Mesothelial cell of epicardium (in vitro differentiated cells): ENCODE results near the gene SEMA4D. TPM values are rescaled to one million over a fixed set of nuclear protein-coding genes. Genes with fewer than 3 reads are reported as not detected.

Experiments
- DNase-seq, 2 experiments: peaks; one replicate each; pipeline ENCODE4 v3.0.0; 2021; ENCODE audit warnings: low spot score in 2 of 2; ENCODE audit not compliant: unreplicated experiment in 2 of 2
- H3K27ac Mint-ChIP-seq: 2 replicates; pipeline ENCODE4 v1.8.0; 2021; ENCODE audit warnings: mixed read lengths
- H3K27me3 Mint-ChIP-seq: 2 replicates; pipeline ENCODE4 v1.8.0; 2021; ENCODE audit warnings: low read depth, mixed read lengths
- H3K36me3 Mint-ChIP-seq: 2 replicates; pipeline ENCODE4 v1.8.0; 2021; ENCODE audit warnings: mixed read lengths
- H3K4me1 Mint-ChIP-seq: 2 replicates; pipeline ENCODE4 v1.8.0; 2021; ENCODE audit warnings: mixed read lengths
- H3K4me3 Mint-ChIP-seq: 2 replicates; pipeline ENCODE4 v1.8.0; 2021; ENCODE audit warnings: mild to moderate bottlenecking, moderate library complexity, mixed read lengths
- H3K9me3 Mint-ChIP-seq: 2 replicates; pipeline ENCODE4 v1.8.0; 2021; ENCODE audit warnings: mixed read lengths
- total RNA-seq: library from RNA; stranded (reverse); gene quantifications from 3 replicates; pipeline ENCODE4 v1.2.1, GENCODE V29; 2021
- TF ChIP-seq, protein P1 (sequence below): fragments of 200-600 bp; sonication (generic); IDR thresholded peaks from one replicate; pipeline ENCODE4 v1.5.0; 2021; ENCODE audit warnings: antibody characterized with exemption; ENCODE audit not compliant: unreplicated experiment

Gene SEMA4D
- total RNA-seq, 1 donor from 2014 or later = 44.7 TPM

DNA sequence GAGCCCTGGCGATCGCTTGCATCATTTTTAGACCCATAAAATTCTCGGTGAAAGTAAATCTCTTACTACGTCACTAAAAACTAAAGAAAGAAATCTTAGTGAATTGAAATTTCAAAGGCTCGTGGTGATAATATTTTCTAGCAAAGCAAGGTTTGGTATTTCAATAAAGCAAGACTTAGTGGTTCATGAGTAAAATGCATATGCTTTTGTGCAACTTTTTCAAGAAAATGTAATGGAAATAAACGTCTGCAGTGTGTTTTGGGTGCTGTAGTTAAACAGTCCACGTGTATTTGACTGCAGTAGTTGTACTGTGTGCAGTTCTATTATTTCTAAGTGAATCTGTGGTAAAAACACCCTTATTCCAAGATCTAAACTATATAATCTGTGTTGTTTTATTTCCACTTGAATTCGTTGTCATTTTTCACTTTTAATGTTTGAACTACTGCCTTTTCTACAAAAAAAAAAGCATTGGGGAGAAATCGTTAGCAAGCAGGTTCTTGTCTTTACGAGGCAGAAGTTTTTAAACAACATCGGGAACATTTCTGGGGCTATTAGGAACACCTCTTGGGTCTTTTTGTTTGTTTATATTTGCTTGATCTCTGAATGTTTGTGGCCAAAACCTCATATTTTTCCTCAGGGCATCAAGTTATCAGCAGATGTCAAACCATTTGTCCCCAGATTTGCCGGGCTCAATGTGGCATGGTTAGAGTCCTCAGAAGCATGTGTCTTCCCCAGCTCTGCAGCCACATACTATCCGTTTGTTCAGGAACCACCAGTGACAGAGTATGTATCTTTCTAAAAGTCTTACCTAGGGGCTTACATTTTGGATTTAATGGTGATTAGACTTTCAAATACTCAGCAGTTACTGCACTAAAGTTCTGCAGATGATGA lies 178.7 kb downstream of the SEMA4D start:
- Mint-ChIP-seq H3K4me1 (peaks cover 50% of the 10 kb centered on the region), H3K36me3 (peaks cover 15% of the 10 kb centered on the region), H3K27ac (peak overlapping the region; percentile 97), H3K9me3 (no peaks in the 10 kb centered on the region), H3K27me3 (no peaks in the 10 kb centered on the region), H3K4me3 (peak overlapping the region; percentile 80)
- DNase-seq = no peak
- TF ChIP-seq, protein P1, sequence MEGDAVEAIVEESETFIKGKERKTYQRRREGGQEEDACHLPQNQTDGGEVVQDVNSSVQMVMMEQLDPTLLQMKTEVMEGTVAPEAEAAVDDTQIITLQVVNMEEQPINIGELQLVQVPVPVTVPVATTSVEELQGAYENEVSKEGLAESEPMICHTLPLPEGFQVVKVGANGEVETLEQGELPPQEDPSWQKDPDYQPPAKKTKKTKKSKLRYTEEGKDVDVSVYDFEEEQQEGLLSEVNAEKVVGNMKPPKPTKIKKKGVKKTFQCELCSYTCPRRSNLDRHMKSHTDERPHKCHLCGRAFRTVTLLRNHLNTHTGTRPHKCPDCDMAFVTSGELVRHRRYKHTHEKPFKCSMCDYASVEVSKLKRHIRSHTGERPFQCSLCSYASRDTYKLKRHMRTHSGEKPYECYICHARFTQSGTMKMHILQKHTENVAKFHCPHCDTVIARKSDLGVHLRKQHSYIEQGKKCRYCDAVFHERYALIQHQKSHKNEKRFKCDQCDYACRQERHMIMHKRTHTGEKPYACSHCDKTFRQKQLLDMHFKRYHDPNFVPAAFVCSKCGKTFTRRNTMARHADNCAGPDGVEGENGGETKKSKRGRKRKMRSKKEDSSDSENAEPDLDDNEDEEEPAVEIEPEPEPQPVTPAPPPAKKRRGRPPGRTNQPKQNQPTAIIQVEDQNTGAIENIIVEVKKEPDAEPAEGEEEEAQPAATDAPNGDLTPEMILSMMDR = no peak

GRCh38 chr9:89318123-89319014 lies 179.5 kb downstream of the SEMA4D start, which contains the start of gene SECISBP2:
Gene SECISBP2, plus strand, starts transcription at chr9:89318500. Its CDS starts 77 bp downstream, at chr9:89318577.
- no peaks in the 10 kb centered on the region for H3K27me3 Mint-ChIP-seq
- H3K4me1 Mint-ChIP-seq = peaks cover 59% of the 10 kb centered on the region
- DNase-seq = peak; percentile 91 to 96
- TF ChIP-seq, protein P1 = peak; percentile 57
- no peaks in the 10 kb centered on the region for H3K9me3 Mint-ChIP-seq
- H3K36me3 Mint-ChIP-seq = peaks cover 15% of the 10 kb centered on the region
- peak within 1 kb of the TSS; percentile 80 for H3K4me3 Mint-ChIP-seq
- peak within 1 kb of the TSS; percentile 98 for H3K27ac Mint-ChIP-seq

- peak overlapping the region; percentile 80 for H3K4me3 Mint-ChIP-seq
- TF ChIP-seq, protein P1 = no peak
- no peaks in the 10 kb centered on the region for H3K27me3 Mint-ChIP-seq
- H3K36me3 Mint-ChIP-seq = peaks cover 15% of the 10 kb centered on the region
- peak overlapping the region; percentile 98 for H3K27ac Mint-ChIP-seq
- H3K4me1 Mint-ChIP-seq = peaks cover 67% of the 10 kb centered on the region
- DNase-seq = no peak
- H3K9me3 Mint-ChIP-seq = no peaks in the 10 kb centered on the region
Observed at GRCh38 chr9:89317282-89317681, 180.6 kb downstream of the SEMA4D start.

- no peak for DNase-seq
- H3K36me3 Mint-ChIP-seq = peaks cover 9% of the 10 kb centered on the region
- H3K4me3 Mint-ChIP-seq = no peak overlapping the region
- TF ChIP-seq, protein P1 = no peak
- H3K27ac Mint-ChIP-seq = no peak overlapping the region
- H3K9me3 Mint-ChIP-seq = no peaks in the 10 kb centered on the region
- H3K27me3 Mint-ChIP-seq = no peaks in the 10 kb centered on the region
- peaks cover 59% of the 10 kb centered on the region for H3K4me1 Mint-ChIP-seq
Observed at GRCh38 chr9:89315482-89315881, 182.4 kb downstream of the SEMA4D start.

- no peaks in the 10 kb centered on the region for H3K9me3 Mint-ChIP-seq
- H3K4me1 Mint-ChIP-seq = peaks cover 56% of the 10 kb centered on the region
- peak overlapping the region; percentile 10 for H3K4me3 Mint-ChIP-seq
- TF ChIP-seq, protein P1 = no peak
- H3K36me3 Mint-ChIP-seq = peaks cover 9% of the 10 kb centered on the region
- DNase-seq = no peak
- no peaks in the 10 kb centered on the region for H3K27me3 Mint-ChIP-seq
- H3K27ac Mint-ChIP-seq = peak overlapping the region; percentile 78
Observed at GRCh38 chr9:89314955-89315354, 183.0 kb downstream of the SEMA4D start.
